Loucy (cell line): ENCODE measurements around the gene ALKBH7.

ENCODE experiments used
- CTCF ChIP-seq: fragments of 200-600 bp; sonication (generic); conservative IDR thresholded peaks from 2 replicates; pipeline ENCODE4 v1.5.1; 2014; ENCODE audit warnings: mild to moderate bottlenecking, antibody characterized with exemption, low read length
- EZH2phosphoT487 ChIP-seq: fragments of 200-600 bp; IDR thresholded peaks from 2 replicates; pipeline ENCODE4 v1.6.1; 2018; ENCODE audit warnings: antibody characterized with exemption, mild to moderate bottlenecking, moderate library complexity, borderline replicate concordance

- no peak for TF ChIP-seq CTCF
- no peak for TF ChIP-seq EZH2phosphoT487
Observed at GRCh38 chr19:6394831-6395230, 22.2 kb downstream of the ALKBH7 start.
